Activated naive CD8-positive, alpha-beta T cell (primary cell): ENCODE measurements around the gene SPIN1.
"Not testable (repeated sequence)": the region's sequence is repeated elsewhere in the genome, so short reads cannot be mapped to it uniquely, and the experiment has no call there.

Source experiments
- H3K27ac Mint-ChIP-seq: one replicate; pipeline ENCODE4 v1.8.0; 2021; ENCODE audit warnings: mixed read lengths
- H3K27me3 Mint-ChIP-seq: one replicate; pipeline ENCODE4 v1.8.0; 2021; ENCODE audit warnings: mixed read lengths
- H3K36me3 Mint-ChIP-seq: one replicate; pipeline ENCODE4 v1.8.0; 2021; ENCODE audit warnings: mixed read lengths
- H3K4me1 Mint-ChIP-seq: one replicate; pipeline ENCODE4 v1.8.0; 2021; ENCODE audit warnings: low read depth, mixed read lengths
- H3K4me3 Mint-ChIP-seq: one replicate; pipeline ENCODE4 v1.8.0; 2021; ENCODE audit warnings: mild to moderate bottlenecking, mixed read lengths
- H3K9me3 Mint-ChIP-seq: one replicate; pipeline ENCODE4 v1.8.0; 2021; ENCODE audit warnings: low read depth, mixed read lengths

SPIN1 gene

GRCh38 chr9:88388203-88388885, at the start of gene SPIN1:
Gene SPIN1 (plus strand): TSS chr9:88388444. CDS start chr9:88426540, 38,096 bp downstream.
- peaks cover 39% of the 10 kb centered on the region for H3K4me1 Mint-ChIP-seq
- peak within 1 kb of the TSS; percentile 91 for H3K27ac Mint-ChIP-seq
- H3K4me3 Mint-ChIP-seq: peak within 1 kb of the TSS; percentile 94
- no peaks in the 10 kb centered on the region for H3K27me3 Mint-ChIP-seq
- peaks cover 5% of the 10 kb centered on the region for H3K36me3 Mint-ChIP-seq
- no peaks in the 10 kb centered on the region for H3K9me3 Mint-ChIP-seq

GRCh38 chr9:88339317-88339716, 48.9 kb upstream of the SPIN1 start:
- Mint-ChIP-seq H3K4me1 (no peaks in the 10 kb centered on the region), H3K36me3 (no peaks in the 10 kb centered on the region), H3K27ac (no peak overlapping the region), H3K27me3 (no peaks in the 10 kb centered on the region), H3K9me3 (no peaks in the 10 kb centered on the region), H3K4me3 (no peak overlapping the region)

GRCh38 chr9:88342246-88342645, 46.0 kb upstream of the SPIN1 start:
- Mint-ChIP-seq H3K27ac (no peak overlapping the region), H3K4me3 (no peak overlapping the region), H3K9me3 (no peaks in the 10 kb centered on the region)

GRCh38 chr9:88344013-88344412, 44.2 kb upstream of the SPIN1 start:
- no peak overlapping the region for H3K27ac Mint-ChIP-seq
- H3K27me3 Mint-ChIP-seq: no peaks in the 10 kb centered on the region
- H3K4me1 Mint-ChIP-seq: no peaks in the 10 kb centered on the region
- H3K9me3 Mint-ChIP-seq: no peaks in the 10 kb centered on the region
- H3K4me3 Mint-ChIP-seq: no peak overlapping the region
- H3K36me3 Mint-ChIP-seq: no peaks in the 10 kb centered on the region

More at GRCh38 chr9:88342246-88342645, 46.0 kb upstream of the SPIN1 start:
- Mint-ChIP-seq H3K4me1 (no peaks in the 10 kb centered on the region), H3K27me3 (no peaks in the 10 kb centered on the region), H3K36me3 (no peaks in the 10 kb centered on the region)

- H3K9me3 Mint-ChIP-seq, H3K27ac Mint-ChIP-seq, H3K4me3 Mint-ChIP-seq, H3K36me3 Mint-ChIP-seq, H3K4me1 Mint-ChIP-seq, H3K27me3 Mint-ChIP-seq: not testable (repeated sequence)
Measured at GRCh38 chr9:88350354-88350753, 37.9 kb upstream of the SPIN1 start.

- peaks cover 4% of the 10 kb centered on the region for H3K36me3 Mint-ChIP-seq
- no peak overlapping the region for H3K27ac Mint-ChIP-seq
- no peaks in the 10 kb centered on the region for H3K27me3 Mint-ChIP-seq
- peaks cover 5% of the 10 kb centered on the region for H3K9me3 Mint-ChIP-seq
- no peaks in the 10 kb centered on the region for H3K4me1 Mint-ChIP-seq
- no peak overlapping the region for H3K4me3 Mint-ChIP-seq
Measured at GRCh38 chr9:88355166-88355565, 33.1 kb upstream of the SPIN1 start.

GRCh38 chr9:88357250-88357649, 31.0 kb upstream of the SPIN1 start:
- not testable (repeated sequence) for H3K27me3 Mint-ChIP-seq, H3K36me3 Mint-ChIP-seq, H3K4me1 Mint-ChIP-seq, H3K9me3 Mint-ChIP-seq, H3K4me3 Mint-ChIP-seq, H3K27ac Mint-ChIP-seq

GRCh38 chr9:88358723-88359122, 29.5 kb upstream of the SPIN1 start:
- Mint-ChIP-seq H3K36me3 (peaks cover 4% of the 10 kb centered on the region), H3K9me3 (peaks cover 5% of the 10 kb centered on the region), H3K4me1 (no peaks in the 10 kb centered on the region), H3K27ac (no peak overlapping the region), H3K4me3 (no peak overlapping the region), H3K27me3 (no peaks in the 10 kb centered on the region)

GRCh38 chr9:88359974-88360373, 28.3 kb upstream of the SPIN1 start:
- Mint-ChIP-seq H3K27me3 (no peaks in the 10 kb centered on the region), H3K4me1 (no peaks in the 10 kb centered on the region), H3K36me3 (no peaks in the 10 kb centered on the region), H3K4me3 (no peak overlapping the region), H3K9me3 (no peaks in the 10 kb centered on the region), H3K27ac (no peak overlapping the region)

GRCh38 chr9:88362681-88363080, 25.6 kb upstream of the SPIN1 start:
- Mint-ChIP-seq H3K4me3 (no peak overlapping the region), H3K4me1 (no peaks in the 10 kb centered on the region), H3K27me3 (no peaks in the 10 kb centered on the region), H3K9me3 (peaks cover 11% of the 10 kb centered on the region), H3K27ac (no peak overlapping the region), H3K36me3 (peaks cover 6% of the 10 kb centered on the region)

- Mint-ChIP-seq H3K27me3 (no peaks in the 10 kb centered on the region), H3K36me3 (peaks cover 9% of the 10 kb centered on the region), H3K9me3 (peaks cover 11% of the 10 kb centered on the region), H3K4me3 (no peak overlapping the region), H3K4me1 (no peaks in the 10 kb centered on the region), H3K27ac (no peak overlapping the region)
Measured at GRCh38 chr9:88363661-88364060, 24.6 kb upstream of the SPIN1 start.

GRCh38 chr9:88364706-88365105, 23.5 kb upstream of the SPIN1 start:
- no peak overlapping the region for H3K4me3 Mint-ChIP-seq

GRCh38 chr9:88370346-88370745, 17.9 kb upstream of the SPIN1 start:
- Mint-ChIP-seq H3K36me3 (peaks cover 17% of the 10 kb centered on the region), H3K4me3 (no peak overlapping the region), H3K27me3 (no peaks in the 10 kb centered on the region), H3K27ac (no peak overlapping the region), H3K9me3 (peaks cover 14% of the 10 kb centered on the region), H3K4me1 (no peaks in the 10 kb centered on the region)

More at GRCh38 chr9:88364706-88365105, 23.5 kb upstream of the SPIN1 start:
- Mint-ChIP-seq H3K4me1 (no peaks in the 10 kb centered on the region), H3K27me3 (no peaks in the 10 kb centered on the region), H3K36me3 (peaks cover 10% of the 10 kb centered on the region), H3K27ac (no peak overlapping the region), H3K9me3 (peaks cover 14% of the 10 kb centered on the region)

- H3K4me3 Mint-ChIP-seq: no peak overlapping the region
- H3K4me1 Mint-ChIP-seq: no peaks in the 10 kb centered on the region
- H3K9me3 Mint-ChIP-seq: peaks cover 8% of the 10 kb centered on the region
- no peak overlapping the region for H3K27ac Mint-ChIP-seq
- no peaks in the 10 kb centered on the region for H3K27me3 Mint-ChIP-seq
- H3K36me3 Mint-ChIP-seq: peaks cover 14% of the 10 kb centered on the region
Measured at GRCh38 chr9:88372103-88372654, 16.1 kb upstream of the SPIN1 start.

- Mint-ChIP-seq H3K4me3 (no peak overlapping the region), H3K9me3 (peaks cover 3% of the 10 kb centered on the region), H3K27me3 (peaks cover 2% of the 10 kb centered on the region), H3K36me3 (peaks cover 10% of the 10 kb centered on the region), H3K27ac (no peak overlapping the region), H3K4me1 (no peaks in the 10 kb centered on the region)
Measured at GRCh38 chr9:88373045-88373444, 15.2 kb upstream of the SPIN1 start.

GRCh38 chr9:88378317-88378716, 9.9 kb upstream of the SPIN1 start:
- Mint-ChIP-seq H3K4me1 (no peaks in the 10 kb centered on the region), H3K36me3 (peaks cover 3% of the 10 kb centered on the region), H3K4me3 (no peak overlapping the region), H3K27me3 (peaks cover 2% of the 10 kb centered on the region), H3K27ac (no peak overlapping the region), H3K9me3 (no peaks in the 10 kb centered on the region)
